SK-N-SH (cell line): Measurements from ENCODE around the gene ATF6. TPM values are rescaled to one million over a fixed set of nuclear protein-coding genes. Genes with fewer than 3 reads are reported as not detected.
A peak's percentile ranks its signal among the peaks of the same experiment; 100 is the strongest.

Experiments
- CTCF ChIA-PET: fragments of 300-600, 350-600 bp; formaldehyde crosslinking; extraction: SDS; loops from one replicate; lab custom pipeline; 2021; lab: Yijun Ruan, JAX
- POLR2A ChIA-PET: fragments of 350-600 bp; sonication (Branson Sonifier 250); formaldehyde crosslinking; extraction: SDS; loops from one replicate; lab custom pipeline; 2020; ENCODE audit warnings: antibody characterized with exemption, inconsistent platforms; lab: Yijun Ruan, JAX
- DNase-seq: peaks from one replicate; pipeline ENCODE4 v3.0.0; 2012
- H2AFZ ChIP-seq: fragments of 200-600 bp; sonication (generic); 2 replicates; pipeline ENCODE4 v1.8.1; 2016; ENCODE audit warnings: antibody characterized with exemption, mild to moderate bottlenecking, low read depth
- H3F3A ChIP-seq: fragments of 200-600 bp; sonication (generic); replicated peaks from 2 replicates; pipeline ENCODE3; 2016; ENCODE audit warnings: antibody characterized with exemption, mild to moderate bottlenecking; ENCODE audit not compliant: insufficient read depth
- H3K27ac ChIP-seq, 2 experiments: fragments of 200-500 bp in 1 of 2; fragments of 200-600 bp in 1 of 2; sonication (Bioruptor generic) in 1 of 2; sonication (generic), shearing (Covaris generic) in 1 of 2; 2 replicates each; pipeline versions ENCODE4 v1.5.1 to v1.6.1; 2014 to 2016; ENCODE audit warnings: low read depth in 2 of 2, inconsistent platforms in 1 of 2, low read length in 1 of 2, mild to moderate bottlenecking in 1 of 2, mixed read lengths in 1 of 2
- H3K27me3 ChIP-seq: fragments of 200-600 bp; sonication (generic), shearing (Covaris generic); 2 replicates; pipeline ENCODE4 v1.6.1; 2016; ENCODE audit warnings: mixed run types; ENCODE audit not compliant: insufficient read depth
- H3K36me3 ChIP-seq, 2 experiments: fragments of 200-500 bp in 1 of 2; fragments of 200-600 bp in 1 of 2; sonication (Bioruptor generic) in 1 of 2; sonication (generic) in 1 of 2; replicated peaks in 1 of 2; 2 replicates each; pipeline versions ENCODE3 to v1.5.1; 2014 to 2016; ENCODE audit warnings: low read length in 1 of 2, mild to moderate bottlenecking in 1 of 2; ENCODE audit not compliant: insufficient read depth in 2 of 2, control insufficient read depth in 1 of 2
- H3K4me1 ChIP-seq, 2 experiments: fragments of 200-500 bp in 1 of 2; fragments of 200-600 bp in 1 of 2; sonication (Bioruptor generic) in 1 of 2; sonication (generic), shearing (Covaris generic) in 1 of 2; 2 replicates each; pipeline versions ENCODE4 v1.5.1 to v1.6.1; 2014 to 2016; ENCODE audit warnings: low read depth in 1 of 2, low read length in 1 of 2, mixed run types in 1 of 2; ENCODE audit not compliant: insufficient read depth in 2 of 2, control insufficient read depth in 1 of 2
- H3K4me2 ChIP-seq: fragments of 200-600 bp; sonication (generic), shearing (Covaris generic); 2 replicates; pipeline ENCODE4 v1.6.1; 2017; ENCODE audit warnings: mixed run types
- H3K4me3 ChIP-seq, 2 experiments: fragments of 200-500 bp in 1 of 2; fragments of 200-600 bp in 1 of 2; sonication (Bioruptor generic) in 1 of 2; sonication (generic), shearing (Covaris generic) in 1 of 2; 2 replicates each; pipeline versions ENCODE4 v1.5.1 to v1.8.1; 2014 to 2016; ENCODE audit warnings: low read depth in 2 of 2, inconsistent platforms in 1 of 2, low read length in 1 of 2, mild to moderate bottlenecking in 1 of 2, mixed read lengths in 1 of 2, moderate library complexity in 1 of 2
- H3K79me2 ChIP-seq: fragments of 200-600 bp; sonication (generic); 2 replicates; pipeline ENCODE4 v1.8.1; 2017; ENCODE audit warnings: mild to moderate bottlenecking; ENCODE audit not compliant: insufficient read depth
- H3K9ac ChIP-seq: fragments of 200-600 bp; sonication (generic); 2 replicates; pipeline ENCODE4 v1.6.1; 2017; ENCODE audit warnings: mixed run types
- H3K9me2 ChIP-seq: fragments of 200-600 bp; sonication (generic); 2 replicates; pipeline ENCODE4 v1.6.1; 2017; ENCODE audit warnings: mixed run types
- H3K9me3 ChIP-seq: fragments of 200-600 bp; sonication (generic); 2 replicates; pipeline ENCODE4 v1.6.1; 2017; ENCODE audit warnings: mixed run types, mild to moderate bottlenecking, moderate library complexity
- H4K20me1 ChIP-seq: fragments of 200-600 bp; sonication (generic); 2 replicates; pipeline ENCODE4 v1.6.1; 2017; ENCODE audit warnings: mild to moderate bottlenecking, mixed run types; ENCODE audit not compliant: insufficient read depth
- CHD2 ChIP-seq: fragments of 150-350 bp; IDR thresholded peaks from 2 replicates; pipeline ENCODE4 v1.6.1; 2018; ENCODE audit warnings: low read length; ENCODE audit not compliant: partially characterized antibody
- CTCF ChIP-seq: fragments of 200-600 bp; sonication (generic); IDR thresholded peaks from 2 replicates; pipeline ENCODE4 v1.6.1; 2017; ENCODE audit warnings: antibody characterized with exemption, mild to moderate bottlenecking, moderate library complexity
- EP300 ChIP-seq, 2 experiments: IDR thresholded peaks; 2 replicates each; pipeline versions ENCODE4 v1.4.0 to v1.6.1; 2012; ENCODE audit warnings: borderline replicate concordance in 1 of 2, low read depth in 1 of 2, low read length in 1 of 2
- FOSL2 ChIP-seq: IDR thresholded peaks from 2 replicates; pipeline ENCODE4 v1.4.0; 2012; ENCODE audit warnings: low read depth, mild to moderate bottlenecking, moderate library complexity, borderline replicate concordance
- IRF3 ChIP-seq: fragments of 150-350 bp; IDR thresholded peaks from 2 replicates; pipeline ENCODE4 v1.6.1; 2016; ENCODE audit warnings: mild to moderate bottlenecking, low read depth, low read length
- JUND ChIP-seq: IDR thresholded peaks from 2 replicates; pipeline ENCODE4 v1.4.0; 2012
- MAX ChIP-seq: IDR thresholded peaks from 2 replicates; pipeline ENCODE4 v1.4.0; 2012; ENCODE audit warnings: low read depth
- MEF2A ChIP-seq: IDR thresholded peaks from 2 replicates; pipeline ENCODE4 v1.4.0; 2012; ENCODE audit warnings: low read depth, borderline replicate concordance
- MXI1 ChIP-seq: IDR thresholded peaks from 2 replicates; pipeline ENCODE4 v1.6.1; 2012; ENCODE audit warnings: mild to moderate bottlenecking, low read depth, low read length, improper control_type of control experiment
- NRF1 ChIP-seq: IDR thresholded peaks from 2 replicates; pipeline ENCODE4 v1.6.1; 2012; ENCODE audit warnings: low read depth, mild to moderate bottlenecking, low read length
- RCOR1 ChIP-seq: fragments of 150-350 bp; IDR thresholded peaks from 2 replicates; pipeline ENCODE4 v1.6.1; 2017; ENCODE audit warnings: antibody characterized with exemption, low read length
- REST ChIP-seq: IDR thresholded peaks from 2 replicates; pipeline ENCODE4 v1.6.1; 2012; ENCODE audit warnings: mild to moderate bottlenecking, low read depth, low read length, moderate library complexity
- SMC3 ChIP-seq: IDR thresholded peaks from 2 replicates; pipeline ENCODE4 v1.6.1; 2012; ENCODE audit warnings: low read depth, low read length, improper control_type of control experiment
- TAF1 ChIP-seq: IDR thresholded peaks from 2 replicates; pipeline ENCODE4 v1.6.1; 2012; ENCODE audit warnings: low read depth, mild to moderate bottlenecking, low read length, moderate library complexity, borderline replicate concordance
- TCF12 ChIP-seq: IDR thresholded peaks from 2 replicates; pipeline ENCODE4 v1.4.0; 2012
- TEAD4 ChIP-seq: IDR thresholded peaks from 2 replicates; pipeline ENCODE4 v1.4.0; 2012; ENCODE audit warnings: mild to moderate bottlenecking, borderline replicate concordance; ENCODE audit not compliant: insufficient read depth
- USF1 ChIP-seq: IDR thresholded peaks from 2 replicates; pipeline ENCODE4 v1.4.0; 2012; ENCODE audit warnings: low read depth, borderline replicate concordance
- YY1 ChIP-seq: IDR thresholded peaks from 2 replicates; pipeline ENCODE4 v1.4.0; 2012; ENCODE audit warnings: low read depth, mild to moderate bottlenecking
- WGBS: methylation state at CpG from one replicate; pipeline ENCODE4 v1.1.6; 2017; ENCODE audit warnings: low lambda C conversion rate; 5-methylcytosine and 5-hydroxymethylcytosine counted together
- polyA plus RNA-seq, 3 experiments: library from polyadenylated mRNA; depleted of rRNA; stranded (reverse); fragments of >200 nt; gene quantifications; 2 replicates each; pipeline ENCODE4 v1.2.3, GENCODE V29; 2012

The ATF6 gene
- polyA plus RNA-seq, 1 of the 3 experiments (the other 2 are of a cell fraction) = 8.8 TPM

- DNase-seq = no peak
- WGBS = 28% methylated on average over 6 of the region's 6 CpGs
- no peaks in the 10 kb centered on the region for H3K9me3 ChIP-seq
- no peaks in the 10 kb centered on the region for H4K20me1 ChIP-seq
- H3K27ac ChIP-seq = peak overlapping the region in 1 of 2 experiments; percentile 84; a peak in 2 of 4 replicates
- ChIA-PET CTCF (interaction anchor here (5.9 kb wide), 1 partner anchor 10 kb away, joined by 62 read pairs; no protein-coding TSS in a partner anchor), POLR2A (no interaction called here)
- 0 out of 2 replicates have a peak overlapping the region, but pooled peaks have one; percentile 5 for H3K4me2 ChIP-seq
- no peaks in the 10 kb centered on the region for H3K9me2 ChIP-seq
- peaks cover 23% of the 10 kb centered on the region for H3F3A ChIP-seq
- H3K27me3 ChIP-seq = no peaks in the 10 kb centered on the region
- H3K4me3 ChIP-seq = no peak overlapping the region
- 0 out of 2 replicates have a peak overlapping the region, but pooled peaks have one; percentile 53 for H2AFZ ChIP-seq
- H3K36me3 ChIP-seq = no peaks in the 10 kb centered on the region
- no peaks in the 10 kb centered on the region; the same call in 1 of the 2 replicates for H3K79me2 ChIP-seq
- no peak overlapping the region for H3K9ac ChIP-seq
- no peak for TF ChIP-seq IRF3
- TF ChIP-seq MXI1 = no peak
- TF ChIP-seq FOSL2 = peak; percentile 57
- TF ChIP-seq TAF1 = no peak
- 0 out of 2 replicates have a peak, but pooled peaks have one; percentile 4 for TF ChIP-seq TCF12
- no peak for TF ChIP-seq TEAD4
- no peak for TF ChIP-seq RCOR1
- no peak for TF ChIP-seq CTCF
- TF ChIP-seq EP300 (IDR thresholded peaks at IDR 0.05; ENCODE audit: borderline replicate concordance in 1 of 2, low read depth in 1 of 2, low read length in 1 of 2) = 0 out of 4 replicates have a peak, but pooled peaks of 1 of the 2 experiments have one; percentile 27
- no peak for TF ChIP-seq NRF1
- TF ChIP-seq YY1 = 0 out of 2 replicates have a peak, but pooled peaks have one; percentile 28
- peak; percentile 43; the same call in 1 of the 2 replicates for TF ChIP-seq JUND
- peaks cover 9 to 13% of the 10 kb centered on the region in 2 experiments; a peak in 2 of 4 replicates for H3K4me1 ChIP-seq
These were observed 36.0 kb upstream of the ATF6 start for GRCh38 chr1:161730050-161730564.

- Histone ChIP-seq H3K27me3 (no peaks in the 10 kb centered on the region), H2AFZ (no peak overlapping the region), H3K27ac (peak overlapping the region in 1 of 2 experiments; percentile 84; a peak in 1 of 4 replicates), H3K4me2 (no peak overlapping the region), H3K4me3 (no peak overlapping the region), H3K79me2 (no peaks in the 10 kb centered on the region; the same call in 1 of the 2 replicates), H3K9me3 (no peaks in the 10 kb centered on the region), H4K20me1 (no peaks in the 10 kb centered on the region), H3K36me3 (no peaks in the 10 kb centered on the region), H3F3A (peaks cover 23% of the 10 kb centered on the region), H3K4me1 (peaks cover 7 to 9% of the 10 kb centered on the region in 2 experiments; a peak in 2 of 4 replicates), H3K9me2 (no peaks in the 10 kb centered on the region), H3K9ac (no peak overlapping the region; the same call in 1 of the 2 replicates)
- POLR2A ChIA-PET = no interaction called here
- CTCF ChIA-PET = interaction anchor here (2.3 kb wide), 1 partner anchor 10 kb away, joined by 18 read pairs; no protein-coding TSS in a partner anchor
- 58% methylated on average over 6 of the region's 6 CpGs for WGBS
- no peak for DNase-seq
- TF ChIP-seq MAX (no peak), CHD2 (no peak), REST (no peak), TAF1 (no peak), MEF2A (no peak), EP300 (IDR thresholded peaks at IDR 0.05; ENCODE audit: borderline replicate concordance in 1 of 2, low read depth in 1 of 2, low read length in 1 of 2) (no peak), TEAD4 (no peak), USF1 (no peak), SMC3 (no peak), JUND (no peak), TCF12 (no peak)
These were observed 34.9 kb upstream of the ATF6 start for GRCh38 chr1:161731241-161731640.
